Measurements from ENCODE around the gene PRR15.
"Not testable (repeated sequence)": the region's sequence is repeated elsewhere in the genome, so short reads cannot be mapped to it uniquely, and the experiment has no call there.

The PRR15 gene, protein sequence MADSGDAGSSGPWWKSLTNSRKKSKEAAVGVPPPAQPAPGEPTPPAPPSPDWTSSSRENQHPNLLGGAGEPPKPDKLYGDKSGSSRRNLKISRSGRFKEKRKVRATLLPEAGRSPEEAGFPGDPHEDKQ

GRCh38 chr7:29563590-29564495 is at the start of gene PRR15:
PRR15 (plus strand) TSS chr7:29563835; CDS start chr7:29566330, 2,495 bp downstream.
- peak; percentile 78 for DNase-seq (ENCODE audit: low spot score)

DNA sequence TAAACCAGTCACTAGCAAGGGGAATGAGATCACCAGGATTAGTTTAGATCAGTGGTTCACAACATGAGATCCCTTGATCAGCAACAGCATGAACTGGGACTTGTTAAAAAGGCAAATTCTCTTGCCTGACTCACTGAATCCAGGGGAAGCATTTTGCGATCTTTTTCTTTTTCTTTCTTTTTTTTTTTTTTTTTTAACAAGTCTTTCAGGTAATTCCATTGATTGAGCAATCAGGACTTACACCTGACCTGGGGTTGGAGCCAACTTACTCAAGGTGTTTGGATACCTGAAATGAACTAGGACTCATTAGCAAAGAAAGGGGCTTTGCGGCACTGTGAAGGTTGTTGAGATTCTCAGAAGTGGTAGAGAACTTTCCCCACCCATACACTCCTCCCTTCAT is 47.1 kb upstream of the PRR15 start:
- no peak for DNase-seq (ENCODE audit: low spot score)

DNA sequence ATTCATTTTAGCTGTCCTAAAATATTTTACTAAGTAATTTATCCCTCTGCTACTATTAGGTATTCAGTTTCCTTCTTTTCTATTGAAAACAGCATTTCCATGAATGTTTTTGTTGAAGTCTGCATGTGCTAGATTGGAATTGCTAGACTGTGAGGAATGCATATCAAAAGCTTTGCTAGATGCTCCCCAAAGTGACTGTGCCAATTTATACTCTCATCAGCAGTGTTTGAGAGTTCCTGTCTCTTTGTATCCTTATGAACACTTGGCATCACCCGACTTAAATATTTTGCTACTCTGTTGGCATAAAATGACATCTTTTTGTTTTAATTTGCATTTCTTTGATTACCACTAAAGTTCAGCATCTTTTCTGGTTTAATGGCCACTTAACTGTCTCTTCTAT is 45.0 kb upstream of the PRR15 start:
- no peak for DNase-seq (ENCODE audit: low spot score)

- DNase-seq (ENCODE audit: low spot score): no peak
Observed at GRCh38 chr7:29523728-29524127, 39.9 kb upstream of the PRR15 start.

DNA sequence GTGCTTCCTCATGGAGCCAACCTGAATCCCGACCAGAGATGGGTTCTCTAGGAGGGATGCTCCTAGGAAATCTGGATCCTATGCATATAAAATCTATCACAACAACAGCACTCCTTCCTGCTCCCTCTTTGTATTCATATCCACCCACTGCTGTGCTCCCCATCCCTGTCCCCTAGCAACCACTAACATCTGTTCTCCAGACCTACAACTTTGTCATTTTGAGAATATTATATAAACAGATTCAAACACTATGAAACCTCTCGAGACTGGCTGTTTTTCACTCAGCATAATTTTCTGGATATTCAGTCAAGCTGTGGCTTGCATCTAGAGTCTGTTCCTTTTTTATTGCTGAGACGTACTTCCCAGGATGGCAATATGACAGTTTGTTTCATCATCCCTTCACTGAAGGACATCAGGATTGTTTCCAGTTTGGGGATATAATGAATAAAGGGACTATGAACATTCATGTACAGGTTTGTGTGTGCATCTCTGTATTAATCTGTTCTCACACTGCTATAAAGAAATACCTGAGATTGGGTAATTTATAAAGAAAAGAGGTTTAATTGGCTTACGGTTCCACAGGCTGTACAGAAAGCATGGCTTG is 36.0 kb upstream of the PRR15 start:
- DNase-seq (ENCODE audit: low spot score): no peak

- not testable (repeated sequence) for DNase-seq (ENCODE audit: low spot score)
Observed at GRCh38 chr7:29528526-29528925, 35.1 kb upstream of the PRR15 start.

GRCh38 chr7:29538389-29538788 is 25.2 kb upstream of the PRR15 start:
- peak; percentile 48 for DNase-seq (ENCODE audit: low spot score)

DNA sequence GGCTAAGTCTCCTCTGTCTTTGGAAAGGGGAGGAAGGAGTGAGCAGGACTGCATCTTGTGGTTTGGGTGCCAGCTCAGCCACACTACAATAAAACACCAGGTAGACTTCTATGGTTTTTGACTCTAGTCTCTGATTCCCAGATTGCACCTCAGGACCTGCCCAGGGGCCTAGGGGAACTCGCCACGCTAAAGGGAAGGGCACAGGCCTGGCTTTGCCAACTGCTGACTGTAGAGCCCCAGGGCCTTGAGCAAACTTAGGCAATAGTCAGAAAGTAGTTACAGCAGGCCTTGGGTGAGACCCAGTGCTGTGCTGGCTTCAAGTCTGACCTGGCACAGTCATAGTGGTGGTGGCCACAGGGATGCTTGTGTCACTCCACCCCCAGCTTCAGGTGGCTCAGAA is 24.2 kb upstream of the PRR15 start:
- no peak for DNase-seq (ENCODE audit: low spot score)

GRCh38 chr7:29547421-29547820 is 16.2 kb upstream of the PRR15 start:
- DNase-seq (ENCODE audit: low spot score): no peak

- DNase-seq (ENCODE audit: low spot score): no peak
Observed at GRCh38 chr7:29548823-29549222, 14.8 kb upstream of the PRR15 start.

DNA sequence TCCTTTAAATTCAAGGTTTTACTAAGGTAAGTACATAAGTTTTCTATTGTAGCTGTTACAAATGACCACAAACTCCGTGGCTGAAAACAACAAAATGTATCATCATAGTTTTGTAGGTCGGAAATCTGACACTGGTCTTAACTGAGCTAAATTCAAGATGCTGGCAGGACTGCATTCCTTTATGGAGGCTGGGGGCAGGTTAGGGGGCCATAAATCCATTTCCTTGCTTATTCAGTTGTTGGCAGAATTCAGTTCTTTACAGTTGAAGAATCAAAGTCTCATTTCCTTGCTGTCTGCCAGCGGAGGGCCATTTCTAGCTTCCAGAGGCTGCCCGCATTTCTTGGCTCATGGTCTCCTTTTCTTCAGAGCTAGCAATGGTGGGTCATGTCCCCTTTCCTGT is 11.2 kb upstream of the PRR15 start:
- no peak for DNase-seq (ENCODE audit: low spot score)

DNA sequence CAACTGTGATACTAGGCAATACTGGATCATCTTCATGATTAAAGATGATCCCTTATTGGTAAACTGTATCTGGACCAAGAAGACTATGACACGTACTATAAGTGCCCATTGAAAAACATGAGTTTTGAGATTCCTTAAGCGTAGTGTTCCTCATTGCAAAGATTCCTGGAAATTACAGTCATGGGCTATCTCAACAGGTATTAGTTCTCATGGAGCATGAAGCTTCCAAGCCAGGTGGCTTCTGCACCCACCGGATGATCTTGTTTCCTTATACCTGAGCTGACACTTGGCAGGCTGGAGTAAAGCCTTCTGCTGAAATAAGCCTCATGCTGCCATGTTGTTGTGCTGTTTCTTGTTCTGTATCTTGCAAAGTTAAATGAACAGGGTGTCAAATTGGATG is 8.6 kb upstream of the PRR15 start:
- DNase-seq (ENCODE audit: low spot score): no peak

DNA sequence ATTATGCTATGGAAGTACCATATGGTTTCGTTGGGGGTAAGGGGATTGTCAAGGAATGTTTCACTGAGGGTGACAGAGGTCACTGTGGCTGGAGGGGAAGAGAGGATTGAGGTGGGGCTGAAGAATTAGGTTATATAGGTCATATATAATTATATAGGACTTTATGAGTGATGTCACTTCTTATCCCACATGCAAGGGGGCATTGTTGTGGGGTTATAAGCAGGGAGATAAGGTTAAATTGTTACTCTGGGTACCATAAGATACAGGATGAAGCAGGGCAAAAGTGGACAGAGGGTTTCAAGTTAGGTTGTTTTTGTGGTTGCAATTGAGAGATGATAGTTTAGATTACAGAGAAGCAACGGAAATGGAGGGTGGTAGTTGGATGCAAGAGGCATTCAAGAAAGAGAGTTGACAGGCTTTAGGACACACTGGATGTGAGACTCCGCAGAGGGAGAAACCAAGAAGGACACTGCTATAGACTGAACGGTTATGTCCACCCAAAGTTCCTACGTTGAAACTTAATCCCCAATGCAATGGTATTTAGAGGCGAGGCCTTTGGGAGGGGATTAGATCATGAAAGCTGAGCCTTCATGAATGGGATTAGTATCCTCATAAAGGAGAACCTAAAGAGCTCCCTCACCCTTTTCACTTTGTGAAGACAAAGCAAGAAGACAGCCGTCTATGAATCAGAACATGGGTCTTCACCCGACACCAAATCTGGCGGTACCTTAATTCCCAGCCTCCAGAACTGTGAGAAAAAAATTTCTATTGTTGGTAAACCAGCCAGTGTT is 7.0 kb upstream of the PRR15 start:
- DNase-seq (ENCODE audit: low spot score): no peak

DNA sequence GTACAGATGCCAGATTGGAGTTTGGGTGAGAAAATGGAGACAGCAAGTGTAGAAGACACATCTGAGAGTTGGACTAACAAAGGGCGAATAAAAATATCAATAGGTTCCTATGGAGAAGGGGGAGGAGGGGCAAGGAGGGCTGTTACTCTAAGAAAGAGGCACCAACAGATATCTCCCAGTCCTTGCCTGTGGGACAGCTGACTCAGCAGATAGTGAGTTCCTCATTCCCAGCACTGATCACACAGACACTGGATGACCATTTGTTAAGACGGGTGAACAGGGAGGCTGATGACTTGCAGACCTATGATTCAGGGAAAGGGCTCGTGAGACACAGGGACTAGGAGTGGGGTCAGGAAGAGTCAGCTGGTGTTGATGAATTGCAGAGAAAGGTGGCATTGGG is 5.7 kb upstream of the PRR15 start:
- DNase-seq (ENCODE audit: low spot score): no peak

- DNase-seq (ENCODE audit: low spot score): no peak
Observed at GRCh38 chr7:29561271-29561670, 2.4 kb upstream of the PRR15 start.

DNA sequence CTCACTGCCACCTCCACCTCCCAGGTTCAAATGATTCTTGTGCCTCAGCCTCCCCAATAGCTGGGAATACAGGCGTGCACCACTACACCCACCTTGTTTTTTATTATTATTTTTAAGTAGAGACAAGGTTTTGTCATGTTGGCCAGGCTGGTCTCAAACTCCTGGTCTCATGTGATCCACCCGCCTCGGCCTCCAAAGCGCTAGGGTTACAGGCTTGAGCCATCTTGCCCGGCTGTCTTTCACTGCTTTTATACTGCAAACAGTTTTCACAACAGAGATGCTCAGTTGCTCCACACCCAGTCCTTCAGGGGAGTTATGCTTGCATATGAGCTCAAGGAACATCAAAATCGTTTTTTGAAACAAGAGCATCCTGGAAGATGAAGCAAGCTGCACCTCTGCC is 1.3 kb upstream of the PRR15 start:
- DNase-seq (ENCODE audit: low spot score): no peak

DNA sequence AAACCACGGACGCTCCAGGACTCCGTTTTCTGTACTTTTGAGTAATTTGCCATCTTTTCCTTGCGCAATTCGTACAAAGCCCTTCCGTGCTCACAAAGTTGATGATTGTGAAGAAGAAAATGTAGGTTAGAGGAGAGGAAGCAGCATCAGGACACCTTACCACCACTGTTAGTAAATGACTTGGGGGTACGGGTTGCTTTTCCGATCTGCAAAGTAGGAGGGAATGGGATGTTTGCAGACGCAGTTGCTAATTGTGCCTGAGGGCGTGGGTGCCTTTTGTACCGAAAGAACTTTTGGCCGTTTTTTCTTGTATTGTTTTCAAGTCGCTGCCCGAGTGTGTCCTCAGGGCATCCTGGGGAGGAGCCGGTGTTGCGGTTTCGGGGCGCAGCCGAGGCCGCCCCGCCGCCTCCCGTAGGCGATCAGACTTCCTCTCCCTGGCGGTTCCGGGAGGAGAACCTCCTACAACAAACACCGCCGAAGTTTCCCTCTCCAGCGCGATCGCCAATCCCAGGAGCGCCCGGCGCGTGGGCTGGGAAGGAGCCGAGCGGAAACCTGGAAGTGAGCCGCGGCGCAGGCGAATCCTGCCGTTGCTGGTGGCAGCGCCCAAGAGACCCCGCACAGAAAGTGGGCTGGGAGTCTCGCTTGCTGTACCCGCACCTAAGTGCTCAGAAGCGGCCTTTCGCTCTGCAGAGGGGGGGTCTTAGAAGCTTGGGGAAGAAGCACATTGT is 1.0 kb downstream of the PRR15 start:
- peak; percentile 73 for DNase-seq (ENCODE audit: low spot score)

- DNase-seq (ENCODE audit: low spot score): no peak
Observed at GRCh38 chr7:29565224-29565630, 1.6 kb downstream of the PRR15 start.

DNA sequence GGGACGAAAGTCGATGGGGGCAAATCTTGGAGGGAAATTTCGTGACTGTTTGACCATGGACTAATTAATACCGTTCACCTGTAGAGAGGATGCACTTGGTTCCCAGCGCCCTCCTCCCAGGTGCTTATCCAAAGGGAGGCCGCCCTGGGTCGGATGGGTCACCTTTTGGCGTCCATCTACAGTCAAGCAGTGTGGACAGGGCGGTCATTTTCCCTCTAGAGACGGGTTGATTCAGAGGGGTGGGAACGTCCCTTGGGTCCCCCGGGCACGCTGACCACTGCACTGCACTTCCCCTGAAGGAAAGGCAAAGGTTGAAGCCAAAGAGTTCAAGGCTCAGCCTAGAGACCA is 2.0 kb downstream of the PRR15 start:
- no peak for DNase-seq (ENCODE audit: low spot score)

GRCh38 chr7:29565982-29566746 is 2.5 kb downstream of the PRR15 start:
- no peak for DNase-seq (ENCODE audit: low spot score)

DNA sequence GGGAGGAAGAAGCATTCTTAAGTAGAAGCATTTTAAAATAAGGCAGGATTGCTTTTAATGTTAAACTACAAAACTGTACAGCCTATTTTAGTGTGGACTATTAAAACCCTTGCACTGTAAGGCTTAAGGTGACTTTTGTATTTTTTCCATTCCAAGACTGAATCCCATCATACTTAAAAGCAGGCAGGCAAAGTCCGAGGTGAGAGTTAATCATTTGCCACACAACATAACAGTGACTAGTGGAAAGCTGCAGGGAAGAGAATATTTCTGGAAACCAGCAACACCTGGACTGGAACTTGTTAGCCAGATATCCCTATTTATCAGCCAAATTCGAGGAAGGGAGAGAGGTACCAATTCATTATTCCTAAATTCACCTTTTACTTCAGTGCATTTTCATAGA is 3.5 kb downstream of the PRR15 start:
- DNase-seq (ENCODE audit: low spot score): no peak
